GM18907 (cell line): ENCODE measurements around the gene LNX2.
A peak's percentile ranks its signal among the peaks of the same experiment; 100 is the strongest.
"Not testable (repeated sequence)": the region's sequence is repeated elsewhere in the genome, so short reads cannot be mapped to it uniquely, and the experiment has no call there.

Experiments
- ATAC-seq: cut with Tn5 transposase; IDR thresholded peaks from one replicate; pipeline ENCODE4 v1.9.1; 2021; ENCODE audit warnings: mild to moderate bottlenecking, moderate library complexity; ENCODE audit not compliant: unreplicated experiment

Gene LNX2

GRCh38 chr13:27638001-27638400 lies 17.7 kb upstream of the LNX2 start:
- no peak for ATAC-seq

DNA sequence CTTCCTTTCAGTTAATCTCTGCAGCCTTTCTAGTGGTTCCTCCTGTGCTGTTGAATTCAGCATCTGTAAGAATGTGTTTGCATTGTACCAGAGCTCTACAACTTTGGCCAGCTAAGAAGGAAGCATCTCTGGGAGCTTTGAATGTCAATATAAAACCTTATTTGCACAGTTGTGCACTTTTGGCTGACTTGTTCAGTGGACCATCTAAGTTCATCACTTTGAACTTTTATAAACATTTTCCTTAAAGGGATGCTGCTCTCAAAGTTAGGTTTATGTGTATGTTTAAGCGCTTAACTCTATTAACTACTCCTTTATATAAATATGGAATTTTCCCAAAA lies 16.9 kb upstream of the LNX2 start:
- ATAC-seq = no peak

GRCh38 chr13:27636589-27637288 lies 16.4 kb upstream of the LNX2 start:
- no peak for ATAC-seq

DNA sequence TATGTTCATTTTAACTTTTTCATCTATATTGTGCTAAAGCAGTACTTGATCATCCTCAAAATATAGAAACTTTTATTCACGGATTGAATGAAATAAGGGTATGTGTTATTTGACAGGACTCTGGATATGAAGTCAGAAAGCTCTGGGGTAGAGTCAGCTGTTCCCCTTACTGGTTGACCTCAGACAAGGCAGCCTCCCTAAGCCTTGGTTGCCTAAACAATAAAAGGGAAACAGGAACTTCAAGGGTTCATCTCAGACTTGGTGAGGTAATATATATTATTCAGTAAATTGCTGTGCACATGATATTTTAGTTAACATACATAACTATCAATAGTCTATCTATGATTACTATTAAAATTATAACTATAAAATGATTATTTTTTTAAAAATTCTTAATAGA lies 14.9 kb upstream of the LNX2 start:
- ATAC-seq = no peak

GRCh38 chr13:27634791-27635190 lies 14.5 kb upstream of the LNX2 start:
- no peak for ATAC-seq

- no peak for ATAC-seq
Measured at GRCh38 chr13:27634231-27634630, 13.9 kb upstream of the LNX2 start.

- no peak for ATAC-seq
Measured at GRCh38 chr13:27632648-27633047, 12.3 kb upstream of the LNX2 start.

DNA sequence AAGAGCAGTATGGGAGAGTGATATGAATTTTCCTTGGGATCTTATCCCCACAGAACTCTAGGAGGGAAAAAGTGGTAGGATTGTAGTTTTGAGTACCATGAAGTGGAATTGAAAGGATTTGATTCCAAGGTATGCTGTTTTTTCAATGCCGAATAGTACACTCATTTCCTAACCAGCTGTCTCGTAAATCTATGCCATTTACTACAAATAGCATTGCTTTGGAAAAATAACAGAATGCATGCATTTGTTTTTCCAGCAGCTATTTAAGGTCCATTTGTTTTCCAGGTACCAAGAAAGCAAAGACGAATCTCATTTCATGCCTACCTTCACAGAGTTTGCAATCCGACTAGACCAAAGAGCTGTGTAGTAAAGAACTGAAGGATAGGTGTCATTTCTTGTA lies 11.9 kb upstream of the LNX2 start:
- ATAC-seq = no peak

DNA sequence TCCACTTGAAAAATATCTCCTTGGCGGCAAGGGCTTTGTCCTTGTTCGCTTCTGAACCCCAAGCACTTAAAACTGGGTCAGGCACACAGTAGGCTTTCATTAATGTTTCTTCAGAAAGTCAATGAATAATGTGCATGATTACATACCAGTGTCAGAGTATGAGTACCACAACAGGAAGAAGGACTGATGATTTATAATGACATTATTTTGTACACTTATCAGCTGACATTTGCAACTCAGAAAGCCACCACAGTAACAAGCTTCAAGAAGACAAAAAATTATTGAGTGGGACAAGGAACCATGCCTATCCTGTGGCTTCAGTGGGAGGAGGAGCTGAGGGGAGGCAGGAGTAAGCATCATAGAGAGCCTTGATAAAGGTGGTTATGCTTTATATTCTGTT lies 11.3 kb upstream of the LNX2 start:
- ATAC-seq = no peak

GRCh38 chr13:27631156-27631555 lies 10.8 kb upstream of the LNX2 start:
- no peak for ATAC-seq

- not testable (repeated sequence) for ATAC-seq
Measured at GRCh38 chr13:27628766-27629165, 8.4 kb upstream of the LNX2 start.

DNA sequence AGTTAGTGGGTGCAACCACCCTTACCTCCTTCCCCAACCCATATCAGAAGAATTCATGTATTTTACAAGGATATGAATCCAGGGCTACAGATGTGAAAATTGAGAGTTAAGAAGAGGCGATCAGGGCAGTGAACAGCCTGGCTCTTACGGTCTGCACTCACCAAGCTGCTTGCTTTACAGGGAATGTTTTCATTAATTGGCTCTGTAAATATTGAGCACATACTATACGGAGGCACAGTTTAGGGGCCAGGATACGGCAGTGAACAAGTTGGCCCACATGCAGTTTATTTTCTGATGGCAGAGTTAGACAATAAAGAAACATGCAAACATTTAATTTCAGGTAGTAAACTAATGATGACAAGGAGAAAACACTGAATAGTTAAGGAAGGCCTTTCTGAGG lies 7.8 kb upstream of the LNX2 start:
- ATAC-seq = no peak

GRCh38 chr13:27627380-27627779 lies 7.1 kb upstream of the LNX2 start:
- no peak for ATAC-seq

GRCh38 chr13:27625839-27626238 lies 5.5 kb upstream of the LNX2 start:
- ATAC-seq = no peak

DNA sequence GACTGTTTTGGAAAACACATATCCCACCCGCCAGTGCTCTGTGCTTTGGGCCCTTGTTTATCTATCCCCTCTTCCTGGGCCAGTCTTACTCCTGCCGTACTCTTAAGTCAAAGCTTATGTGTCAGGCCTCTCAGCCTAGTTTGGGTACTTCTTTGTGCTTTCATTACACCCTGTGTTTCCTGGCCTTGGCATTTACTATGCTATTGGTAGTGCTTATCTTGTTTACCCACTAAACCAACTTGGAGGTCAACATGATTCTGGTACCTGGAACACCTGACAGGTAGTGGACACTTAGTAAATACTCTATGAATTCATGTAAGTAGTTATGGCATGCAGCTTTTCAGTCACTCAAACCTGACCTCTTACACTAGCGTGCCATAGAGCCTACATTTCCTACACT lies 3.7 kb upstream of the LNX2 start:
- ATAC-seq = no peak

- ATAC-seq = no peak
Measured at GRCh38 chr13:27622881-27623280, 2.6 kb upstream of the LNX2 start.

DNA sequence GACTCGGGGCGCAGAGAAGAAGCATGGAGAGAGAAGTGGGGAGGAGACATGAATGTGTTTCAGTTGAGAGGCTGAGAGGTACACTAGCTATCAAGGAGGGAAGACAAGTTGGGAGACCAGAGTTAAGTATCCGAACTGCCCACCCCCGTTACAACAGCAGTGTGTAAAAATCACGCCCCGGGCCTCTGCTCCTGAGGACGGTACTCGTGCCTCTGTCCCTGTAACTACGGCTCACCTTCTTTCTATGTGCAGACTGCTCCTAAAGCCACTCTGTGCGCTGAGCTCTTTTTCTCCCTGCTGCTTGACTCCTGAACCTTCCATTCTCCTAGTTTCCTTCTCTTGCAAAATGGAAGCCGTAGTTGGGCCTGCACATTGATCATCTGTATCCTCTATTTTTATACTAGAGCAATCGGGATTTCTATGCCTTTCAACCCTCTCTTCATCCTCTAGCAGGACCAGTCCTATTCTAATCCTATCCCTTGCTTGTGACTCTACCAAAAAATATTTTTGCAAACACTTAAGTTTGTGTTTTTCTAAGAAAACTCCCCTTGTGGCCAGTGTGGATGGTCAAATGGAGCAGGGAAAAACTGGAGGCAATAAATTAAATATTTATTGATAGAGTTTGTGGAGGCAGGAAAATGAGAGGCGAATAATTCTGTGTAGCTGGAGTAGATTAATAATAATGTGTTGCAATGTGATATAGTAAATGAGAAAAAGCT lies 1.9 kb upstream of the LNX2 start:
- peak; percentile 5 for ATAC-seq

- peak; percentile 56 for ATAC-seq
Measured at GRCh38 chr13:27621366-27622101, 1.2 kb upstream of the LNX2 start, which contains the start of gene POLR1D. TSS of gene POLR1D (plus strand) at chr13:27621892. CDS start at chr13:27621984, 92 bp downstream.

- ATAC-seq = no peak
Measured at GRCh38 chr13:27621116-27621365, 712 bp upstream of the LNX2 start.

- peak; percentile 41 for ATAC-seq
Measured at GRCh38 chr13:27619728-27620376, 477 bp downstream of the LNX2 start.

DNA sequence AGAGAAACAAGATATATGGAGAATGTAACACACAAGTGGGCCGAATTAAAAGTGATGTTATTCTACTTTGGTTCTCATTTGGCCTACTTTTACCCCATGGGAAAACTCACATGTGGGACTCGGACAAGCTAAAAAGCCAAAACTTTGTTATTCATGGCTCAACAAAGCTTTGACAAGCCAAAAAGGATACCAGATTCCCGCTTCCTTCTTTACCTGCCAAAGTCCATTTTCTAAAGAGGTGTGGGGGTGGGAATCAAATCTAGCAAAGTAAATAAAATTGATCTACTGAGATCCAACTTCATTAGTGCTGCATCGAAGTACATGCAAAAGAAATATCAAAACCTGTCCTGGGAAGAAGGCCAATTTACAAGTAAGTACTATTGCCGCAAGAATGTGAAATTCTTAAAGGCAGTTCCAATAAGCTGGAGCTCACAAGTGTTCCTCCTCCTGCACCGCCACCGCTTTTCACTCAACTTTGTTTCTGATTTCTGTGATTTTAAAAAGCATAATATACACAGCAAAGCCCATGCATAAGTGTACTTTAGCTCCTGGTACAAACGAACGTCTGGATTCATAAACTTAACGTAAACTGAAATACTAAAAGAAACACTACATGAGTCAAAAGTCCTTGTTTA lies 1.1 kb downstream of the LNX2 start:
- ATAC-seq = no peak
